GM12878 (cell line): ENCODE measurements around the gene CCDC87. TPM values are rescaled to one million over a fixed set of nuclear protein-coding genes. Genes with fewer than 3 reads are reported as not detected.

ENCODE experiments used
- CBX5 ChIP-seq: sonication (generic); IDR thresholded peaks from 2 replicates; pipeline ENCODE4 v1.6.1; 2016; ENCODE audit warnings: low read depth, moderate library complexity, mild to moderate bottlenecking, inconsistent platforms
- CEBPB ChIP-seq, 2 experiments: fragments of 150-350 bp in 1 of 2; IDR thresholded peaks; 2 replicates each; pipeline ENCODE4 v1.6.1; 2012 to 2014; ENCODE audit warnings: low read depth in 2 of 2, low read length in 2 of 2, borderline replicate concordance in 1 of 2, inconsistent platforms in 1 of 2
- CREM ChIP-seq: IDR thresholded peaks from 2 replicates; pipeline ENCODE4 v1.6.1; 2014; ENCODE audit warnings: antibody characterized with exemption, low read depth
- CUX1 ChIP-seq: IDR thresholded peaks from 2 replicates; pipeline ENCODE4 v1.6.1; 2012; ENCODE audit warnings: improper control_type of control experiment, low read depth, low read length; ENCODE audit not compliant: insufficient replicate concordance
- ETV6 ChIP-seq, 2 experiments: fragments of 450-650 bp in 1 of 2; IDR thresholded peaks in 1 of 2; conservative IDR thresholded peaks in 1 of 2; 2 replicates each; pipeline ENCODE4 v1.6.1; 2014; ENCODE audit warnings: antibody characterized with exemption in 1 of 2, borderline replicate concordance in 1 of 2, low read depth in 1 of 2, mild to moderate bottlenecking in 1 of 2, moderate library complexity in 1 of 2
- MYC ChIP-seq: IDR thresholded peaks from 2 replicates; pipeline ENCODE4 v1.6.1; 2011; ENCODE audit warnings: mild to moderate bottlenecking, low read length, moderate library complexity, inconsistent platforms; ENCODE audit not compliant: insufficient read depth, insufficient replicate concordance, insufficient read length, severe bottlenecking
- NR2C1 ChIP-seq: fragments of 450-650 bp; IDR thresholded peaks from 2 replicates; pipeline ENCODE4 v1.6.1; 2017; ENCODE audit warnings: antibody characterized with exemption, mild to moderate bottlenecking, moderate library complexity
- NRF1 ChIP-seq: conservative IDR thresholded peaks from 2 replicates; pipeline ENCODE4 v1.6.1; 2011; ENCODE audit warnings: mild to moderate bottlenecking, low read depth, low read length, improper control_type of control experiment
- PML ChIP-seq: IDR thresholded peaks from 2 replicates; pipeline ENCODE4 v1.6.1; 2012; ENCODE audit warnings: low read length, inconsistent platforms
- RCOR1 ChIP-seq: conservative IDR thresholded peaks from 2 replicates; pipeline ENCODE4 v1.6.1; 2012; ENCODE audit warnings: low read depth, low read length, improper control_type of control experiment
- RFX5 ChIP-seq: IDR thresholded peaks from 2 replicates; pipeline ENCODE4 v1.6.1; 2011; ENCODE audit warnings: low read depth, low read length, improper control_type of control experiment
- SMAD5 ChIP-seq: IDR thresholded peaks from 2 replicates; pipeline ENCODE4 v1.6.1; 2016; ENCODE audit warnings: antibody characterized with exemption, low read depth
- STAT3 ChIP-seq: IDR thresholded peaks from 2 replicates; pipeline ENCODE4 v1.6.1; 2011; ENCODE audit warnings: low read depth, low read length, improper control_type of control experiment
- TCF3 ChIP-seq: IDR thresholded peaks from 2 replicates; pipeline ENCODE4 v1.6.1; 2012; ENCODE audit warnings: low read depth, mild to moderate bottlenecking, low read length, borderline replicate concordance; ENCODE audit not compliant: insufficient read depth
- ZBED1 ChIP-seq: IDR thresholded peaks from 2 replicates; pipeline ENCODE4 v1.6.1; 2016; ENCODE audit warnings: borderline replicate concordance
- ZNF274 ChIP-seq: IDR thresholded peaks from one replicate; pipeline ENCODE4 v1.8.0; 2011; ENCODE audit not compliant: insufficient read length, insufficient read depth
- polyA plus RNA-seq, 11 experiments: library from polyadenylated mRNA; depleted of rRNA in 4 of 11; unstranded in 6 of 11; stranded (reverse) in 5 of 11; fragments of >200 nt; fragmentation: Nextera tagmentation in 4 of 11; fragmentation: Illumina TruSeq in 1 of 11; extraction: Ambion mirVana in 4 of 11; extraction: Trizol in 1 of 11; gene quantifications; 1 replicate in 1 of 11; 2 replicates in 10 of 11; pipeline versions ENCODE4 v1.2.1 to v1.2.3, GENCODE V29; 2011 to 2016; ENCODE audit warnings: inconsistent platforms in 2 of 11, missing spikeins in 2 of 11, low read depth in 1 of 11
- total RNA-seq, 4 experiments: library from RNA; depleted of rRNA in 3 of 4; stranded (reverse); fragments of >200 nt in 3 of 4; fragmentation: Illumina TruSeq in 1 of 4; extraction: Trizol in 1 of 4; gene quantifications; 2 replicates each; pipeline versions ENCODE4 v1.2.1 to v1.2.3, GENCODE V29; 2013 to 2021
- TF ChIP-seq, protein P1 (sequence below): IDR thresholded peaks from 2 replicates; pipeline ENCODE4 v1.6.1; 2011; ENCODE audit warnings: borderline replicate concordance, low read depth, mild to moderate bottlenecking, moderate library complexity, mixed read lengths, low read length; ENCODE audit not compliant: insufficient read depth; ENCODE audit errors: extremely low read length
- TF ChIP-seq, protein P2 (sequence below): fragments of 150-350 bp; IDR thresholded peaks from 2 replicates; pipeline ENCODE4 v1.6.1; 2014; ENCODE audit warnings: mild to moderate bottlenecking, low read depth, low read length
- TF ChIP-seq, protein P3 (sequence below), 3 experiments: IDR thresholded peaks in 2 of 3; conservative IDR thresholded peaks in 1 of 3; 2 replicates each; pipeline ENCODE4 v1.5.1; 2011; ENCODE audit warnings: low read depth in 3 of 3, low read length in 3 of 3, mild to moderate bottlenecking in 3 of 3, control low read depth in 2 of 3, moderate library complexity in 2 of 3, inconsistent platforms in 1 of 3, mixed read lengths in 1 of 3; ENCODE audit not compliant: control insufficient read depth in 2 of 3, insufficient read depth in 1 of 3; ENCODE audit errors: extremely low read depth in 1 of 3

Gene CCDC87
- total and polyA plus RNA-seq, 10 of the 15 experiments (the other 5 are each of a cell fraction or from before 2014, with no cell fraction given) = 0.02 to 0.17 (median 0.09) TPM; not detected in 3

DNA sequence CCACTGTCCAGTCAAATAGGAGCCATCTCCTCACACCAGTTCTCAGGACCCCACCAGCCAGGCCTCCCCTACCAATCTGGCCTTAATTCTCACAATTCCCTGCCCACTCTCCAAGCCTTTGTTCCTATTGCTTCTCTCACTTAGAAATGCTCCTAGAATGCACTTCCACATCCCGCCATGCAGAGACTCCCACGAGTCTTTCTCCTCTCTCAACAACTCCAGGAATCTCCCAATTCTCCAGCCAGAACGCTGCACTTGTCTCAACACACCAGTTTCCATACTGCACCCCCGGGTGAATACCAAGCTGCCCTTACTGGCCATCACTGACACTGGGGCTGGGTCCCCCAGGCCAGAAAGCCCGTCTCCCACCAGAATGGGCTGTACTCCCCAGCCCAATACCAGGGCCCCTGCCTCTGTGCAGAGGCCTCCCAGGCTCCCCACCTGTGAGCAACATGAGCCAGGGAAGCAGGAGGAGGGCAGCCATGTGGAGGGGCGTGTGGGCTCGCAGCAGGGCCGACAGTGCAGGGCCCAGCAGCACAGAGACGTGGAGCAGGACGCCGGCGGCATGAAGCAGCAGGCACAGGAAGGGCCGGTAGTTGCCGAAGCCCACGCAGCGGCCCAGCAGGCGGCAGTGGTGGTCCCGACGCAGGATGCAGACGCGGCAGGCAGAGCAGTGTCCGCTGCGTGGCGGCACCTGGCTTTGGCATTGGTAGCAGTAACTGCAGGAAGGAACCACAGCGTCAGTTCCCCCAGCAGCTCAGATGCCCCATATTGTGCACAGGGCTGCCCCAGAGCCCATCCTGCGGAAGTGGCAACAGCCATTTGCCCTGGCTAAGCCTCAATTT, 49.4 kb downstream of the CCDC87 start (continued):
- TF ChIP-seq, protein P1, sequence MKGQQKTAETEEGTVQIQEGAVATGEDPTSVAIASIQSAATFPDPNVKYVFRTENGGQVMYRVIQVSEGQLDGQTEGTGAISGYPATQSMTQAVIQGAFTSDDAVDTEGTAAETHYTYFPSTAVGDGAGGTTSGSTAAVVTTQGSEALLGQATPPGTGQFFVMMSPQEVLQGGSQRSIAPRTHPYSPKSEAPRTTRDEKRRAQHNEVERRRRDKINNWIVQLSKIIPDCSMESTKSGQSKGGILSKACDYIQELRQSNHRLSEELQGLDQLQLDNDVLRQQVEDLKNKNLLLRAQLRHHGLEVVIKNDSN = no peak
- TF ChIP-seq RCOR1 (no peak), PML (no peak), NRF1 (no peak), MYC (no peak), TCF3 (0 out of 2 replicates have a peak, but pooled peaks have one; percentile 34), SMAD5 (no peak), CBX5 (no peak), RFX5 (no peak), ZNF274 (no peak), CEBPB (IDR thresholded peaks at IDR 0.05; ENCODE audit: borderline replicate concordance in 1 of 2, low read depth in 2 of 2, low read length in 2 of 2) (no peak), ETV6 (conservative IDR thresholded peaks at IDR 0.05 in 1 of 2, IDR thresholded peaks at IDR 0.05 in 1 of 2; ENCODE audit: borderline replicate concordance in 1 of 2, low read depth in 1 of 2) (no peak), CUX1 (no peak), ZBED1 (no peak), STAT3 (no peak), NR2C1 (no peak), CREM (peak; percentile 59; the same call in 1 of the 2 replicates)
- TF ChIP-seq, protein P2, sequence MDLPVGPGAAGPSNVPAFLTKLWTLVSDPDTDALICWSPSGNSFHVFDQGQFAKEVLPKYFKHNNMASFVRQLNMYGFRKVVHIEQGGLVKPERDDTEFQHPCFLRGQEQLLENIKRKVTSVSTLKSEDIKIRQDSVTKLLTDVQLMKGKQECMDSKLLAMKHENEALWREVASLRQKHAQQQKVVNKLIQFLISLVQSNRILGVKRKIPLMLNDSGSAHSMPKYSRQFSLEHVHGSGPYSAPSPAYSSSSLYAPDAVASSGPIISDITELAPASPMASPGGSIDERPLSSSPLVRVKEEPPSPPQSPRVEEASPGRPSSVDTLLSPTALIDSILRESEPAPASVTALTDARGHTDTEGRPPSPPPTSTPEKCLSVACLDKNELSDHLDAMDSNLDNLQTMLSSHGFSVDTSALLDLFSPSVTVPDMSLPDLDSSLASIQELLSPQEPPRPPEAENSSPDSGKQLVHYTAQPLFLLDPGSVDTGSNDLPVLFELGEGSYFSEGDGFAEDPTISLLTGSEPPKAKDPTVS = no peak
- TF ChIP-seq, protein P3, sequence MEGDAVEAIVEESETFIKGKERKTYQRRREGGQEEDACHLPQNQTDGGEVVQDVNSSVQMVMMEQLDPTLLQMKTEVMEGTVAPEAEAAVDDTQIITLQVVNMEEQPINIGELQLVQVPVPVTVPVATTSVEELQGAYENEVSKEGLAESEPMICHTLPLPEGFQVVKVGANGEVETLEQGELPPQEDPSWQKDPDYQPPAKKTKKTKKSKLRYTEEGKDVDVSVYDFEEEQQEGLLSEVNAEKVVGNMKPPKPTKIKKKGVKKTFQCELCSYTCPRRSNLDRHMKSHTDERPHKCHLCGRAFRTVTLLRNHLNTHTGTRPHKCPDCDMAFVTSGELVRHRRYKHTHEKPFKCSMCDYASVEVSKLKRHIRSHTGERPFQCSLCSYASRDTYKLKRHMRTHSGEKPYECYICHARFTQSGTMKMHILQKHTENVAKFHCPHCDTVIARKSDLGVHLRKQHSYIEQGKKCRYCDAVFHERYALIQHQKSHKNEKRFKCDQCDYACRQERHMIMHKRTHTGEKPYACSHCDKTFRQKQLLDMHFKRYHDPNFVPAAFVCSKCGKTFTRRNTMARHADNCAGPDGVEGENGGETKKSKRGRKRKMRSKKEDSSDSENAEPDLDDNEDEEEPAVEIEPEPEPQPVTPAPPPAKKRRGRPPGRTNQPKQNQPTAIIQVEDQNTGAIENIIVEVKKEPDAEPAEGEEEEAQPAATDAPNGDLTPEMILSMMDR (IDR thresholded peaks at IDR 0.05 in 2 of 3, conservative IDR thresholded peaks at IDR 0.05 in 1 of 3; ENCODE audit: control insufficient read depth in 2 of 3, extremely low read depth in 1 of 3, insufficient read depth in 1 of 3, low read depth in 3 of 3, low read length in 3 of 3) = peak; percentile 62 to 87 (median 80)
